SK-N-SH (cell line): Measurements from ENCODE around the gene DONSON. TPM values are rescaled to one million over a fixed set of nuclear protein-coding genes. Genes with fewer than 3 reads are reported as not detected.

ENCODE experiments used
- CTCF ChIA-PET: fragments of 300-600, 350-600 bp; formaldehyde crosslinking; extraction: SDS; loops from one replicate; lab custom pipeline; 2021; lab: Yijun Ruan, JAX
- POLR2A ChIA-PET: fragments of 350-600 bp; sonication (Branson Sonifier 250); formaldehyde crosslinking; extraction: SDS; loops from one replicate; lab custom pipeline; 2020; ENCODE audit warnings: antibody characterized with exemption, inconsistent platforms; lab: Yijun Ruan, JAX
- DNase-seq: peaks from one replicate; pipeline ENCODE4 v3.0.0; 2012
- H2AFZ ChIP-seq: fragments of 200-600 bp; sonication (generic); 2 replicates; pipeline ENCODE4 v1.8.1; 2016; ENCODE audit warnings: antibody characterized with exemption, mild to moderate bottlenecking, low read depth
- H3F3A ChIP-seq: fragments of 200-600 bp; sonication (generic); replicated peaks from 2 replicates; pipeline ENCODE3; 2016; ENCODE audit warnings: antibody characterized with exemption, mild to moderate bottlenecking; ENCODE audit not compliant: insufficient read depth
- H3K27ac ChIP-seq, 2 experiments: fragments of 200-500 bp in 1 of 2; fragments of 200-600 bp in 1 of 2; sonication (Bioruptor generic) in 1 of 2; sonication (generic), shearing (Covaris generic) in 1 of 2; 2 replicates each; pipeline versions ENCODE4 v1.5.1 to v1.6.1; 2014 to 2016; ENCODE audit warnings: low read depth in 2 of 2, inconsistent platforms in 1 of 2, low read length in 1 of 2, mild to moderate bottlenecking in 1 of 2, mixed read lengths in 1 of 2
- H3K27me3 ChIP-seq: fragments of 200-600 bp; sonication (generic), shearing (Covaris generic); 2 replicates; pipeline ENCODE4 v1.6.1; 2016; ENCODE audit warnings: mixed run types; ENCODE audit not compliant: insufficient read depth
- H3K36me3 ChIP-seq, 2 experiments: fragments of 200-500 bp in 1 of 2; fragments of 200-600 bp in 1 of 2; sonication (Bioruptor generic) in 1 of 2; sonication (generic) in 1 of 2; replicated peaks in 1 of 2; 2 replicates each; pipeline versions ENCODE3 to v1.5.1; 2014 to 2016; ENCODE audit warnings: low read length in 1 of 2, mild to moderate bottlenecking in 1 of 2; ENCODE audit not compliant: insufficient read depth in 2 of 2, control insufficient read depth in 1 of 2
- H3K4me1 ChIP-seq, 2 experiments: fragments of 200-500 bp in 1 of 2; fragments of 200-600 bp in 1 of 2; sonication (Bioruptor generic) in 1 of 2; sonication (generic), shearing (Covaris generic) in 1 of 2; 2 replicates each; pipeline versions ENCODE4 v1.5.1 to v1.6.1; 2014 to 2016; ENCODE audit warnings: low read depth in 1 of 2, low read length in 1 of 2, mixed run types in 1 of 2; ENCODE audit not compliant: insufficient read depth in 2 of 2, control insufficient read depth in 1 of 2
- H3K4me2 ChIP-seq: fragments of 200-600 bp; sonication (generic), shearing (Covaris generic); 2 replicates; pipeline ENCODE4 v1.6.1; 2017; ENCODE audit warnings: mixed run types
- H3K4me3 ChIP-seq, 2 experiments: fragments of 200-500 bp in 1 of 2; fragments of 200-600 bp in 1 of 2; sonication (Bioruptor generic) in 1 of 2; sonication (generic), shearing (Covaris generic) in 1 of 2; 2 replicates each; pipeline versions ENCODE4 v1.5.1 to v1.8.1; 2014 to 2016; ENCODE audit warnings: low read depth in 2 of 2, inconsistent platforms in 1 of 2, low read length in 1 of 2, mild to moderate bottlenecking in 1 of 2, mixed read lengths in 1 of 2, moderate library complexity in 1 of 2
- H3K79me2 ChIP-seq: fragments of 200-600 bp; sonication (generic); 2 replicates; pipeline ENCODE4 v1.8.1; 2017; ENCODE audit warnings: mild to moderate bottlenecking; ENCODE audit not compliant: insufficient read depth
- H3K9ac ChIP-seq: fragments of 200-600 bp; sonication (generic); 2 replicates; pipeline ENCODE4 v1.6.1; 2017; ENCODE audit warnings: mixed run types
- H3K9me2 ChIP-seq: fragments of 200-600 bp; sonication (generic); 2 replicates; pipeline ENCODE4 v1.6.1; 2017; ENCODE audit warnings: mixed run types
- H3K9me3 ChIP-seq: fragments of 200-600 bp; sonication (generic); 2 replicates; pipeline ENCODE4 v1.6.1; 2017; ENCODE audit warnings: mixed run types, mild to moderate bottlenecking, moderate library complexity
- H4K20me1 ChIP-seq: fragments of 200-600 bp; sonication (generic); 2 replicates; pipeline ENCODE4 v1.6.1; 2017; ENCODE audit warnings: mild to moderate bottlenecking, mixed run types; ENCODE audit not compliant: insufficient read depth
- EP300 ChIP-seq, 2 experiments: IDR thresholded peaks; 2 replicates each; pipeline versions ENCODE4 v1.4.0 to v1.6.1; 2012; ENCODE audit warnings: borderline replicate concordance in 1 of 2, low read depth in 1 of 2, low read length in 1 of 2
- FOSL2 ChIP-seq: IDR thresholded peaks from 2 replicates; pipeline ENCODE4 v1.4.0; 2012; ENCODE audit warnings: low read depth, mild to moderate bottlenecking, moderate library complexity, borderline replicate concordance
- GATA2 ChIP-seq: sonication (generic); formaldehyde crosslinking; IDR thresholded peaks from 2 replicates; pipeline ENCODE4 v1.5.0; 2020; ENCODE audit warnings: mild to moderate bottlenecking, missing genetic modification reagents
- IRF3 ChIP-seq: fragments of 150-350 bp; IDR thresholded peaks from 2 replicates; pipeline ENCODE4 v1.6.1; 2016; ENCODE audit warnings: mild to moderate bottlenecking, low read depth, low read length
- JUND ChIP-seq: IDR thresholded peaks from 2 replicates; pipeline ENCODE4 v1.4.0; 2012
- MEF2A ChIP-seq: IDR thresholded peaks from 2 replicates; pipeline ENCODE4 v1.4.0; 2012; ENCODE audit warnings: low read depth, borderline replicate concordance
- POLR2AphosphoS5 ChIP-seq: IDR thresholded peaks from 2 replicates; pipeline ENCODE4 v1.6.1; 2012; ENCODE audit warnings: low read depth, low read length
- RCOR1 ChIP-seq: fragments of 150-350 bp; IDR thresholded peaks from 2 replicates; pipeline ENCODE4 v1.6.1; 2017; ENCODE audit warnings: antibody characterized with exemption, low read length
- RFX5 ChIP-seq: IDR thresholded peaks from 2 replicates; pipeline ENCODE4 v1.6.1; 2012; ENCODE audit warnings: mild to moderate bottlenecking, improper control_type of control experiment, low read length
- SIN3A ChIP-seq: IDR thresholded peaks from 2 replicates; pipeline ENCODE4 v1.6.1; 2012; ENCODE audit warnings: low read depth, mild to moderate bottlenecking, low read length, moderate library complexity, borderline replicate concordance
- TEAD4 ChIP-seq: IDR thresholded peaks from 2 replicates; pipeline ENCODE4 v1.4.0; 2012; ENCODE audit warnings: mild to moderate bottlenecking, borderline replicate concordance; ENCODE audit not compliant: insufficient read depth
- YY1 ChIP-seq: IDR thresholded peaks from 2 replicates; pipeline ENCODE4 v1.4.0; 2012; ENCODE audit warnings: low read depth, mild to moderate bottlenecking
- ZBTB33 ChIP-seq: IDR thresholded peaks from 2 replicates; pipeline ENCODE4 v1.4.0; 2012; ENCODE audit warnings: low read depth, borderline replicate concordance
- WGBS: methylation state at CpG from one replicate; pipeline ENCODE4 v1.1.6; 2017; ENCODE audit warnings: low lambda C conversion rate; 5-methylcytosine and 5-hydroxymethylcytosine counted together
- polyA plus RNA-seq, 3 experiments: library from polyadenylated mRNA; depleted of rRNA; stranded (reverse); fragments of >200 nt; gene quantifications; 2 replicates each; pipeline ENCODE4 v1.2.3, GENCODE V29; 2012
- TF ChIP-seq, protein P1 (sequence below): IDR thresholded peaks from 2 replicates; pipeline ENCODE4; 2012

The DONSON gene
- polyA plus RNA-seq, 1 of the 3 experiments (the other 2 are of a cell fraction): 17.3 TPM

GRCh38 chr21:33549848-33550771, 38.4 kb downstream of the DONSON start:
- Histone ChIP-seq H3K9me3 (no peaks in the 10 kb centered on the region), H2AFZ (no peak overlapping the region)

DNA sequence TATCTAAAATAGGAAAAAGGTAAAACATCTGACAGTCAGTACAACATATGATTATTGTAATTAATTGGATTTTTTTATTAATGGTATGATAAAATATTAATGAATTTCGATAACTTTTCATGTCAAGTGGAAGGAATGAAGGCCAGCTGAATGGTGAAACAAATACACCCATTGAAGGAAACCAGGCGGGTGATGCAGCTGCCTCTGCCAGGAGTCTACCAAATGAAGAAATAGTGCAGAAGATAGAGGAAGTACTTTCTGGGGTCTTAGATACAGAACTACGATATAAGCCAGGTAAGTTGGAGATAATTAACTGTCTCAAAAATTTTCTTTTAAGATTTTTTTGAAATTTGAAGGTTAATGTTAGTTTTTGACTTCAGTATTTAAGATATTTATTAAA, 42.4 kb downstream of the DONSON start:
- H3K4me3 ChIP-seq: no peak overlapping the region
- H3K4me2 ChIP-seq: peak overlapping the region; percentile 76; the same call in 1 of the 2 replicates

More at GRCh38 chr21:33549848-33550771, 38.4 kb downstream of the DONSON start:
- POLR2A ChIA-PET: interaction anchor here (1.6 kb wide), 1 partner anchor 8 kb away, joined by 5 read pairs; the partner anchor contains the start of genes GART and SON
- Histone ChIP-seq H3K27ac (no peak overlapping the region), H3K36me3 (peaks cover 79 to 87% of the 10 kb centered on the region in 2 experiments), H3F3A (peaks cover 11% of the 10 kb centered on the region), H3K4me2 (no peak overlapping the region), H3K79me2 (peaks cover 99% of the 10 kb centered on the region), H4K20me1 (peaks cover 97% of the 10 kb centered on the region), H3K4me1 (peaks cover 2 to 10% of the 10 kb centered on the region in 2 experiments; a peak in 3 of 4 replicates), H3K27me3 (no peaks in the 10 kb centered on the region), H3K9me2 (no peaks in the 10 kb centered on the region), H3K4me3 (no peak overlapping the region), H3K9ac (no peak overlapping the region)
- CTCF ChIA-PET: no interaction called here
- no peak for DNase-seq
- 97% methylated on average over 6 of the region's 19 CpGs for WGBS
- TF ChIP-seq TEAD4: no peak
- no peak for TF ChIP-seq EP300 (IDR thresholded peaks at IDR 0.05; ENCODE audit: borderline replicate concordance in 1 of 2, low read depth in 1 of 2, low read length in 1 of 2)
- TF ChIP-seq GATA2 (CRISPR knock-in tag): no peak
- no peak for TF ChIP-seq MEF2A
- TF ChIP-seq SIN3A: no peak
- TF ChIP-seq IRF3: no peak
- TF ChIP-seq JUND: no peak
- TF ChIP-seq POLR2AphosphoS5: 0 out of 2 replicates have a peak, but pooled peaks have one; percentile 16

More for the DNA sequence above, 42.4 kb downstream of the DONSON start:
- Histone ChIP-seq H3K27ac (peak overlapping the region in 1 of 2 experiments; percentile 25; a peak in 2 of 4 replicates), H3K79me2 (peaks cover 90% of the 10 kb centered on the region), H3K27me3 (no peaks in the 10 kb centered on the region), H3K9me3 (no peaks in the 10 kb centered on the region), H2AFZ (no peak overlapping the region), H3K36me3 (peaks cover 40 to 52% of the 10 kb centered on the region in 2 experiments), H3F3A (peaks cover 34% of the 10 kb centered on the region), H4K20me1 (peaks cover 77% of the 10 kb centered on the region), H3K9ac (peak overlapping the region; percentile 97; the same call in 1 of the 2 replicates), H3K4me1 (peaks cover 8 to 10% of the 10 kb centered on the region in 2 experiments; a peak in 3 of 4 replicates), H3K9me2 (no peaks in the 10 kb centered on the region)
- WGBS: 77% methylated on average over 3 of the region's 3 CpGs
- ChIA-PET POLR2A (no interaction called here), CTCF (interaction anchor here (0.9 kb wide), 1 partner anchor 185 kb away, joined by 4 read pairs; no protein-coding TSS in a partner anchor)
- TF ChIP-seq YY1 (no peak), EP300 (IDR thresholded peaks at IDR 0.05; ENCODE audit: borderline replicate concordance in 1 of 2, low read depth in 1 of 2, low read length in 1 of 2) (no peak), ZBTB33 (no peak), TEAD4 (no peak), FOSL2 (no peak), IRF3 (no peak), RFX5 (no peak), RCOR1 (no peak)
- TF ChIP-seq, protein P1, sequence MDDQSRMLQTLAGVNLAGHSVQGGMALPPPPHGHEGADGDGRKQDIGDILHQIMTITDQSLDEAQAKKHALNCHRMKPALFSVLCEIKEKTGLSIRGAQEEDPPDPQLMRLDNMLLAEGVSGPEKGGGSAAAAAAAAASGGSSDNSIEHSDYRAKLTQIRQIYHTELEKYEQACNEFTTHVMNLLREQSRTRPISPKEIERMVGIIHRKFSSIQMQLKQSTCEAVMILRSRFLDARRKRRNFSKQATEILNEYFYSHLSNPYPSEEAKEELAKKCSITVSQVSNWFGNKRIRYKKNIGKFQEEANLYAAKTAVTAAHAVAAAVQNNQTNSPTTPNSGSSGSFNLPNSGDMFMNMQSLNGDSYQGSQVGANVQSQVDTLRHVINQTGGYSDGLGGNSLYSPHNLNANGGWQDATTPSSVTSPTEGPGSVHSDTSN: no peak
- no peak for DNase-seq
